Transverse colon (tissue), 4 donors: ENCODE data around the gene TMEM245. TPM values are rescaled to one million over a fixed set of nuclear protein-coding genes. Genes with fewer than 3 reads are reported as not detected.

Experiments
- DNase-seq: peaks from one replicate; pipeline ENCODE4 v3.0.0-alpha.2; 2019
- H3K27ac ChIP-seq, 4 donors: fragments of 200-600 bp; sonication (generic); 2 replicates each; pipeline ENCODE4 v1.5.1; 2016 to 2018; ENCODE audit warnings: inconsistent platforms in 4 of 4
- H3K27me3 ChIP-seq: fragments of 200-600 bp; sonication (generic); 2 replicates; pipeline ENCODE4 v1.5.1; 2017; ENCODE audit warnings: inconsistent platforms
- H3K36me3 ChIP-seq, 4 donors: fragments of 200-600 bp; sonication (generic); 2 replicates each; pipeline ENCODE4 v1.5.1; 2017 to 2019; ENCODE audit warnings: inconsistent platforms in 4 of 4
- H3K4me1 ChIP-seq, 4 donors: fragments of 200-600 bp; sonication (generic); 2 replicates each; pipeline ENCODE4 v1.5.1; 2017 to 2020; ENCODE audit warnings: inconsistent platforms in 4 of 4
- H3K4me3 ChIP-seq, 4 donors: fragments of 200-600 bp; sonication (generic); 1 replicate in 1 of 4; 2 replicates in 3 of 4; pipeline versions ENCODE4 v1.5.1 to v1.6.1; 2017 to 2019; ENCODE audit warnings: inconsistent platforms in 4 of 4
- H3K9me3 ChIP-seq, 2 donors: fragments of 200-600 bp; sonication (generic); 2 replicates each; pipeline ENCODE4 v1.5.1; 2017 to 2019; ENCODE audit warnings: inconsistent platforms in 2 of 2
- CTCF ChIP-seq, 5 experiments: fragments of 200-600 bp in 3 of 5; fragments of 450-650 bp in 2 of 5; sonication (generic) in 3 of 5; IDR thresholded peaks; 1 replicate in 2 of 5; 2 replicates in 3 of 5; pipeline ENCODE4 v1.5.1; 2016 to 2017; ENCODE audit warnings: antibody characterized with exemption in 5 of 5, inconsistent platforms in 3 of 5, mild to moderate bottlenecking in 2 of 5, moderate library complexity in 1 of 5
- EP300 ChIP-seq: sonication (generic); formaldehyde crosslinking; IDR thresholded peaks from one replicate; pipeline ENCODE4 v1.6.1; 2017; ENCODE audit warnings: antibody characterized with exemption, low read depth
- POLR2A ChIP-seq: fragments of 450-650 bp; IDR thresholded peaks from one replicate; pipeline ENCODE4 v1.6.1; 2016; ENCODE audit warnings: antibody characterized with exemption, mild to moderate bottlenecking, moderate library complexity
- POLR2AphosphoS5 ChIP-seq, 3 donors: sonication (generic); formaldehyde crosslinking; IDR thresholded peaks; one replicate each; pipeline ENCODE4 v1.6.1; 2016; ENCODE audit warnings: antibody characterized with exemption in 3 of 3
- WGBS, 2 donors: methylation state at CpG; one replicate each; pipeline ENCODE4 v1.1.5; 2018; ENCODE audit warnings: low coverage in 1 of 2; 5-methylcytosine and 5-hydroxymethylcytosine counted together
- in situ Hi-C, 4 donors: fragments of 200-750 bp; cut with MboI; loops; one replicate each; pipeline versions ENCODE4 v1.15.0 to v1.15.1; 2017; ENCODE audit warnings: low sequenced_read_pairs in 3 of 4, low pct_ligation_motif_present in 1 of 4, low pct_unique_long_range_greater_than_20kb in 1 of 4
- intact Hi-C: fragments of 100-400 bp; cut with DNase I; formaldehyde crosslinking; loops from one replicate; pipeline ENCODE4 v1.15.1; 2023; ENCODE audit warnings: low total_unique reads
- total RNA-seq, 4 donors: library from RNA; depleted of rRNA; stranded (reverse); fragments of >200 nt; gene quantifications; one replicate each; pipeline ENCODE4 v1.1.0, GENCODE V29; 2016

TMEM245 gene
- total RNA-seq, 4 donors from 2014 or later, result 28.5 to 63.6 (median 58.7) TPM

GRCh38 chr9:108983885-108984284 lies 135.9 kb downstream of the TMEM245 start:
- TF ChIP-seq EP300, result no peak
- no peak for TF ChIP-seq POLR2A
- no peak for TF ChIP-seq CTCF (IDR thresholded peaks at IDR 0.05)
- TF ChIP-seq POLR2AphosphoS5 (IDR thresholded peaks at IDR 0.05), result no peak
- H3K27me3 ChIP-seq, result no peaks in the 10 kb centered on the region
- peaks cover 0 to 3% (median 0%) of the 10 kb centered on the region in 4 donors for H3K4me1 ChIP-seq
- no peak overlapping the region for H3K4me3 ChIP-seq
- H3K36me3 ChIP-seq, result no peaks in the 10 kb centered on the region
- no peak overlapping the region for H3K27ac ChIP-seq
- in situ Hi-C loops, result no loop called here
- no peak for DNase-seq
- intact Hi-C loops, result no loop called here
- no peaks in the 10 kb centered on the region for H3K9me3 ChIP-seq

- intact Hi-C loops, result no loop called here
- Histone ChIP-seq H3K4me1 (peaks cover 0 to 5% (median 0%) of the 10 kb centered on the region in 4 donors), H3K36me3 (no peaks in the 10 kb centered on the region), H3K27me3 (no peaks in the 10 kb centered on the region), H3K9me3 (no peaks in the 10 kb centered on the region), H3K4me3 (no peak overlapping the region), H3K27ac (no peak overlapping the region)
- no peak for TF ChIP-seq EP300
- TF ChIP-seq POLR2A, result no peak
- TF ChIP-seq POLR2AphosphoS5 (IDR thresholded peaks at IDR 0.05), result no peak
- TF ChIP-seq CTCF (IDR thresholded peaks at IDR 0.05), result no peak
- no peak for DNase-seq
- WGBS, 2 donors, result 100% methylated on average over 2 of the region's 2 CpGs; no CpG with 5 or more reads in 1 of the 2 donors
- in situ Hi-C loops, result no loop called here
Observed at GRCh38 chr9:108980893-108981292, 138.9 kb downstream of the TMEM245 start.

- no peak for DNase-seq
- Histone ChIP-seq H3K27ac (no peak overlapping the region), H3K27me3 (no peaks in the 10 kb centered on the region), H3K9me3 (no peaks in the 10 kb centered on the region), H3K4me3 (no peak overlapping the region), H3K4me1 (peaks cover 0 to 5% (median under 1%) of the 10 kb centered on the region in 4 donors), H3K36me3 (no peaks in the 10 kb centered on the region)
- in situ Hi-C loops, result no loop called here
- intact Hi-C loops, result no loop called here
- WGBS, 2 donors, result 56 to 67% methylated on average over 1 of the region's 1 CpG
- no peak for TF ChIP-seq POLR2A
- no peak for TF ChIP-seq CTCF (IDR thresholded peaks at IDR 0.05)
- TF ChIP-seq EP300, result no peak
- no peak for TF ChIP-seq POLR2AphosphoS5 (IDR thresholded peaks at IDR 0.05)
Observed at GRCh38 chr9:108978205-108978604, 141.5 kb downstream of the TMEM245 start.

GRCh38 chr9:108973895-108974294 lies 145.9 kb downstream of the TMEM245 start:
- H3K36me3 ChIP-seq, result no peaks in the 10 kb centered on the region
- H3K27ac ChIP-seq, result no peak overlapping the region
- H3K27me3 ChIP-seq, result no peaks in the 10 kb centered on the region
- DNase-seq, result no peak
- 62 to 76% methylated on average over 4 to 5 of the region's 5 CpGs for WGBS, 2 donors
- peaks cover 0 to 9% (median under 1%) of the 10 kb centered on the region in 4 donors for H3K4me1 ChIP-seq
- intact Hi-C loops, result no loop called here
- TF ChIP-seq POLR2AphosphoS5 (IDR thresholded peaks at IDR 0.05) (no peak), CTCF (IDR thresholded peaks at IDR 0.05) (no peak)
- no peaks in the 10 kb centered on the region for H3K9me3 ChIP-seq
- in situ Hi-C loops, result loop anchor here in 1 of 4 donors (25.0 kb wide), 1 partner anchor 112 kb away; the partner anchor contains the start of genes ACTL7A and ACTL7B
- no peak overlapping the region for H3K4me3 ChIP-seq
